ENCODE measurements around the gene ERBB4. TPM values are rescaled to one million over a fixed set of nuclear protein-coding genes. Genes with fewer than 3 reads are reported as not detected.
"Not testable (repeated sequence)": the region's sequence is repeated elsewhere in the genome, so short reads cannot be mapped to it uniquely, and the experiment has no call there.

The ERBB4 gene
- total RNA-seq, 1 donor from 2014 or later: not detected

GRCh38 chr2:211568439-211568838, 970.2 kb downstream of the ERBB4 start:
- Mint-ChIP-seq H3K9me3 (no peaks in the 10 kb centered on the region), H3K27me3 (no peaks in the 10 kb centered on the region), H3K36me3 (ENCODE audit: low read depth) (no peaks in the 10 kb centered on the region), H3K4me1 (no peaks in the 10 kb centered on the region), H3K4me3 (no peak overlapping the region), H3K27ac (no peak overlapping the region)
- intact Hi-C loops (cut with micrococcal nuclease): no loop called here
- no peak for DNase-seq

- H3K4me3 Mint-ChIP-seq: no peak overlapping the region
- intact Hi-C loops (cut with micrococcal nuclease): no loop called here
- DNase-seq: no peak
- H3K9me3 Mint-ChIP-seq: no peaks in the 10 kb centered on the region
- no peaks in the 10 kb centered on the region for H3K36me3 Mint-ChIP-seq (ENCODE audit: low read depth)
- H3K4me1 Mint-ChIP-seq: no peaks in the 10 kb centered on the region
- H3K27me3 Mint-ChIP-seq: no peaks in the 10 kb centered on the region
- no peak overlapping the region for H3K27ac Mint-ChIP-seq
Observed at GRCh38 chr2:211564441-211564840, 974.2 kb downstream of the ERBB4 start.

- no peak overlapping the region for H3K27ac Mint-ChIP-seq
Observed at GRCh38 chr2:211545582-211545981, 993.0 kb downstream of the ERBB4 start.

GRCh38 chr2:211534632-211535031, 1004.0 kb downstream of the ERBB4 start:
- H3K4me3 Mint-ChIP-seq: no peak overlapping the region
- no peaks in the 10 kb centered on the region for H3K36me3 Mint-ChIP-seq (ENCODE audit: low read depth)
- intact Hi-C loops (cut with micrococcal nuclease): no loop called here
- no peak for DNase-seq
- H3K27ac Mint-ChIP-seq: no peak overlapping the region
- no peaks in the 10 kb centered on the region for H3K9me3 Mint-ChIP-seq
- no peaks in the 10 kb centered on the region for H3K27me3 Mint-ChIP-seq
- H3K4me1 Mint-ChIP-seq: no peaks in the 10 kb centered on the region

More at GRCh38 chr2:211545582-211545981, 993.0 kb downstream of the ERBB4 start:
- no peaks in the 10 kb centered on the region for H3K27me3 Mint-ChIP-seq
- no peak for DNase-seq
- H3K4me1 Mint-ChIP-seq: no peaks in the 10 kb centered on the region
- intact Hi-C loops (cut with micrococcal nuclease): no loop called here
- no peaks in the 10 kb centered on the region for H3K36me3 Mint-ChIP-seq (ENCODE audit: low read depth)
- no peak overlapping the region for H3K4me3 Mint-ChIP-seq
- H3K9me3 Mint-ChIP-seq: no peaks in the 10 kb centered on the region

GRCh38 chr2:211524248-211524647, 1014.4 kb downstream of the ERBB4 start:
- H3K4me1 Mint-ChIP-seq; intact Hi-C loops (cut with micrococcal nuclease); DNase-seq; H3K27me3 Mint-ChIP-seq; H3K4me3 Mint-ChIP-seq; H3K9me3 Mint-ChIP-seq; H3K27ac Mint-ChIP-seq; H3K36me3 Mint-ChIP-seq (ENCODE audit: low read depth): not testable (repeated sequence)

- no peaks in the 10 kb centered on the region for H3K4me1 Mint-ChIP-seq
- no peaks in the 10 kb centered on the region for H3K27me3 Mint-ChIP-seq
- no peak for DNase-seq
- no peaks in the 10 kb centered on the region for H3K36me3 Mint-ChIP-seq (ENCODE audit: low read depth)
- intact Hi-C loops (cut with micrococcal nuclease): no loop called here
- no peak overlapping the region for H3K27ac Mint-ChIP-seq
- H3K9me3 Mint-ChIP-seq: no peaks in the 10 kb centered on the region
- H3K4me3 Mint-ChIP-seq: no peak overlapping the region
Observed at GRCh38 chr2:211516537-211516936, 1022.1 kb downstream of the ERBB4 start.

- Mint-ChIP-seq H3K36me3 (ENCODE audit: low read depth) (no peaks in the 10 kb centered on the region), H3K27ac (no peak overlapping the region), H3K4me1 (no peaks in the 10 kb centered on the region), H3K27me3 (no peaks in the 10 kb centered on the region), H3K4me3 (no peak overlapping the region), H3K9me3 (no peaks in the 10 kb centered on the region)
- intact Hi-C loops (cut with micrococcal nuclease): no loop called here
- DNase-seq: no peak
Observed at GRCh38 chr2:211514049-211514448, 1024.6 kb downstream of the ERBB4 start.

- intact Hi-C loops (cut with micrococcal nuclease): no loop called here
- Mint-ChIP-seq H3K27ac (no peak overlapping the region), H3K9me3 (no peaks in the 10 kb centered on the region), H3K4me1 (no peaks in the 10 kb centered on the region), H3K4me3 (no peak overlapping the region), H3K27me3 (no peaks in the 10 kb centered on the region), H3K36me3 (ENCODE audit: low read depth) (no peaks in the 10 kb centered on the region)
- DNase-seq: no peak
Observed at GRCh38 chr2:211513446-211513845, 1025.2 kb downstream of the ERBB4 start.

- Mint-ChIP-seq H3K36me3 (ENCODE audit: low read depth) (no peaks in the 10 kb centered on the region), H3K4me1 (no peaks in the 10 kb centered on the region)
Observed at GRCh38 chr2:211512806-211513205, 1025.8 kb downstream of the ERBB4 start.

GRCh38 chr2:211503856-211504255, 1034.7 kb downstream of the ERBB4 start:
- Mint-ChIP-seq H3K4me1 (no peaks in the 10 kb centered on the region), H3K4me3 (no peak overlapping the region), H3K36me3 (ENCODE audit: low read depth) (no peaks in the 10 kb centered on the region), H3K27me3 (no peaks in the 10 kb centered on the region), H3K27ac (no peak overlapping the region), H3K9me3 (peaks cover 8% of the 10 kb centered on the region)
- intact Hi-C loops (cut with micrococcal nuclease): no loop called here
- DNase-seq: no peak

More at GRCh38 chr2:211512806-211513205, 1025.8 kb downstream of the ERBB4 start:
- intact Hi-C loops (cut with micrococcal nuclease): no loop called here
- no peak overlapping the region for H3K4me3 Mint-ChIP-seq
- H3K9me3 Mint-ChIP-seq: no peaks in the 10 kb centered on the region
- no peak overlapping the region for H3K27ac Mint-ChIP-seq
- no peak for DNase-seq
- no peaks in the 10 kb centered on the region for H3K27me3 Mint-ChIP-seq

- H3K27me3 Mint-ChIP-seq: no peaks in the 10 kb centered on the region
- no peaks in the 10 kb centered on the region for H3K36me3 Mint-ChIP-seq (ENCODE audit: low read depth)
- H3K9me3 Mint-ChIP-seq: peaks cover 8% of the 10 kb centered on the region
- no peak for DNase-seq
- intact Hi-C loops (cut with micrococcal nuclease): no loop called here
- H3K4me3 Mint-ChIP-seq: no peak overlapping the region
- H3K4me1 Mint-ChIP-seq: no peaks in the 10 kb centered on the region
- no peak overlapping the region for H3K27ac Mint-ChIP-seq
Observed at GRCh38 chr2:211503198-211503597, 1035.4 kb downstream of the ERBB4 start.

GRCh38 chr2:211498551-211499205, 1039.9 kb downstream of the ERBB4 start:
- no peaks in the 10 kb centered on the region for H3K36me3 Mint-ChIP-seq (ENCODE audit: low read depth)
- intact Hi-C loops (cut with micrococcal nuclease): no loop called here
- no peaks in the 10 kb centered on the region for H3K27me3 Mint-ChIP-seq
- DNase-seq: no peak
- H3K9me3 Mint-ChIP-seq: peaks cover under 1% of the 10 kb centered on the region
- no peaks in the 10 kb centered on the region for H3K4me1 Mint-ChIP-seq
- no peak overlapping the region for H3K27ac Mint-ChIP-seq
- no peak overlapping the region for H3K4me3 Mint-ChIP-seq

- no peaks in the 10 kb centered on the region for H3K9me3 Mint-ChIP-seq
- no peaks in the 10 kb centered on the region for H3K4me1 Mint-ChIP-seq
- H3K4me3 Mint-ChIP-seq: no peak overlapping the region
- intact Hi-C loops (cut with micrococcal nuclease): no loop called here
- no peaks in the 10 kb centered on the region for H3K36me3 Mint-ChIP-seq (ENCODE audit: low read depth)
- DNase-seq: no peak
- H3K27me3 Mint-ChIP-seq: no peaks in the 10 kb centered on the region
- H3K27ac Mint-ChIP-seq: no peak overlapping the region
Observed at GRCh38 chr2:211495339-211495738, 1043.3 kb downstream of the ERBB4 start.

GRCh38 chr2:211494536-211494935, 1044.1 kb downstream of the ERBB4 start:
- Mint-ChIP-seq H3K4me1 (no peaks in the 10 kb centered on the region), H3K4me3 (no peak overlapping the region), H3K27ac (no peak overlapping the region), H3K36me3 (ENCODE audit: low read depth) (no peaks in the 10 kb centered on the region), H3K27me3 (no peaks in the 10 kb centered on the region), H3K9me3 (no peaks in the 10 kb centered on the region)
- no peak for DNase-seq
- intact Hi-C loops (cut with micrococcal nuclease): no loop called here

GRCh38 chr2:211494085-211494484, 1044.5 kb downstream of the ERBB4 start:
- intact Hi-C loops (cut with micrococcal nuclease): no loop called here
- Mint-ChIP-seq H3K27me3 (no peaks in the 10 kb centered on the region), H3K9me3 (no peaks in the 10 kb centered on the region), H3K4me1 (no peaks in the 10 kb centered on the region), H3K4me3 (no peak overlapping the region), H3K36me3 (ENCODE audit: low read depth) (no peaks in the 10 kb centered on the region), H3K27ac (no peak overlapping the region)
- no peak for DNase-seq
